ENCODE results near the gene ZNF600.
"Not testable (repeated sequence)": the region's sequence is repeated elsewhere in the genome, so short reads cannot be mapped to it uniquely, and the experiment has no call there.

ZNF600 gene

GRCh38 chr19:52724701-52725514, 61.7 kb downstream of the ZNF600 start:
- H3K4me2 ChIP-seq (ENCODE audit: low read length) = no peak overlapping the region
- H2AFZ ChIP-seq (ENCODE audit: low read depth, low read length) = no peak overlapping the region
- H3K79me2 ChIP-seq (ENCODE audit: low read length) = 0 out of 2 replicates have a peak, but pooled peaks cover 4% of the 10 kb centered on the region
- no peaks in the 10 kb centered on the region for H3K4me1 ChIP-seq (ENCODE audit: low read length)
- H3K27me3 ChIP-seq (ENCODE audit: low read depth, low read length) = no peaks in the 10 kb centered on the region
- no peak for TF ChIP-seq EZH2phosphoT487 (IDR thresholded peaks at IDR 0.05; ENCODE audit: low read depth)
- TF ChIP-seq CTCF (IDR thresholded peaks at IDR 0.05; ENCODE audit: low read depth, low read length) = no peak
- no peak overlapping the region for H3K4me3 ChIP-seq (ENCODE audit: low read length)
- H4K20me1 ChIP-seq (ENCODE audit: insufficient read depth, low read length) = no peaks in the 10 kb centered on the region
- H3K36me3 ChIP-seq (replicated peaks; ENCODE audit: low read depth, low read length) = peaks cover 38% of the 10 kb centered on the region
- H3K27ac ChIP-seq (ENCODE audit: low read length) = no peak overlapping the region
- H3K9me3 ChIP-seq (ENCODE audit: insufficient read depth, low read length) = no peaks in the 10 kb centered on the region
- no peak overlapping the region for H3K9ac ChIP-seq (ENCODE audit: low read length)

- H3K79me2 ChIP-seq (ENCODE audit: low read length); H4K20me1 ChIP-seq (ENCODE audit: insufficient read depth, low read length); H3K9ac ChIP-seq (ENCODE audit: low read length); H3K27me3 ChIP-seq (ENCODE audit: low read depth, low read length); H3K4me2 ChIP-seq (ENCODE audit: low read length); H3K9me3 ChIP-seq (ENCODE audit: insufficient read depth, low read length); H3K4me3 ChIP-seq (ENCODE audit: low read length); H3K4me1 ChIP-seq (ENCODE audit: low read length); H2AFZ ChIP-seq (ENCODE audit: low read depth, low read length); H3K27ac ChIP-seq (ENCODE audit: low read length): not testable (repeated sequence)
- H3K36me3 ChIP-seq (replicated peaks; ENCODE audit: low read depth, low read length) = peaks cover 34% of the 10 kb centered on the region
Measured at GRCh38 chr19:52723907-52724598, 62.5 kb downstream of the ZNF600 start.

GRCh38 chr19:52722062-52723003, 64.3 kb downstream of the ZNF600 start:
- Histone ChIP-seq H3K36me3 (replicated peaks; ENCODE audit: low read depth, low read length) (peaks cover 21% of the 10 kb centered on the region), H3K4me2 (ENCODE audit: low read length) (no peak overlapping the region), H3K27ac (ENCODE audit: low read length) (no peak overlapping the region)

DNA sequence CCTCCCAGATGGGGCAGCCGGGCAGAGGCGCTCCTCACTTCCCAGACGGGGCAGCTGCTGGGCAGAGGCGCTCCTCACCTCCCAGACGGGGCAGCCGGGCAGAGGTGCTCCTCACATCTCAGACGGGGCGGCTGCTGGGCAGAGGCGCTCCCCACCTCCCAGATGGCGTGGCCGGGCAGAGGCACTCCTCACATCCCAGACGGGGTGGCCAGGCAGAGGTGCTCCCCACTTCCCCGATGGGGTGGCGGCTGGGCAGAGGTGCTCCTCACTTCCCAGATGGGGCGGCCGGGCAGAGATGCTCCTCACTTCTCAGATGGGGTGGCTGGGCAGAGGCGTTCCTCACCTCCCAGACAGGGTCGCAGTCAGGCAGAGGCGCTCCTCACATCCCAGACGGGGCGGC, 66.0 kb downstream of the ZNF600 start:
- H3K27ac ChIP-seq (ENCODE audit: low read length); H3K9ac ChIP-seq (ENCODE audit: low read length); H3K4me1 ChIP-seq (ENCODE audit: low read length); H3K4me2 ChIP-seq (ENCODE audit: low read length); H3K4me3 ChIP-seq (ENCODE audit: low read length); H2AFZ ChIP-seq (ENCODE audit: low read depth, low read length); H4K20me1 ChIP-seq (ENCODE audit: insufficient read depth, low read length); H3K79me2 ChIP-seq (ENCODE audit: low read length); H3K9me3 ChIP-seq (ENCODE audit: insufficient read depth, low read length); H3K27me3 ChIP-seq (ENCODE audit: low read depth, low read length): not testable (repeated sequence)
- H3K36me3 ChIP-seq (replicated peaks; ENCODE audit: low read depth, low read length) = peaks cover 15% of the 10 kb centered on the region

More at GRCh38 chr19:52722062-52723003, 64.3 kb downstream of the ZNF600 start:
- no peak overlapping the region for H3K9ac ChIP-seq (ENCODE audit: low read length)
- no peaks in the 10 kb centered on the region for H3K79me2 ChIP-seq (ENCODE audit: low read length)
- H3K27me3 ChIP-seq (ENCODE audit: low read depth, low read length) = no peaks in the 10 kb centered on the region
- H3K9me3 ChIP-seq (ENCODE audit: insufficient read depth, low read length) = no peaks in the 10 kb centered on the region
- TF ChIP-seq CTCF (IDR thresholded peaks at IDR 0.05; ENCODE audit: low read depth, low read length) = no peak
- TF ChIP-seq EZH2phosphoT487 (IDR thresholded peaks at IDR 0.05; ENCODE audit: low read depth) = no peak
- H3K4me3 ChIP-seq (ENCODE audit: low read length) = no peak overlapping the region
- no peaks in the 10 kb centered on the region for H3K4me1 ChIP-seq (ENCODE audit: low read length)
- H2AFZ ChIP-seq (ENCODE audit: low read depth, low read length) = no peak overlapping the region
- H4K20me1 ChIP-seq (ENCODE audit: insufficient read depth, low read length) = no peaks in the 10 kb centered on the region
